ENCODE measurements around the gene TEX11.

- TF ChIP-seq CTCF (IDR thresholded peaks at IDR 0.05; ENCODE audit: low read depth, low read length, poor library complexity, severe bottlenecking) (peak; percentile 10), EZH2phosphoT487 (IDR thresholded peaks at IDR 0.05; ENCODE audit: borderline replicate concordance, low read length) (no peak)
Measured at GRCh38 chrX:70664726-70665125, 243.8 kb downstream of the TEX11 start.

Measured in DOHH2 (cell line).